Suprapubic skin (tissue), 4 donors: ENCODE measurements around the gene MRPL40.

Experiments
- EP300 ChIP-seq: sonication (generic); formaldehyde crosslinking; IDR thresholded peaks from one replicate; pipeline ENCODE4 v1.6.1; 2017; ENCODE audit warnings: antibody characterized with exemption
- POLR2A ChIP-seq, 2 donors: fragments of 450-650 bp; IDR thresholded peaks; one replicate each; pipeline ENCODE4 v1.6.1; 2017; ENCODE audit warnings: antibody characterized with exemption in 2 of 2, mild to moderate bottlenecking in 2 of 2, moderate library complexity in 2 of 2
- POLR2AphosphoS5 ChIP-seq, 3 donors: sonication (generic); formaldehyde crosslinking; IDR thresholded peaks; one replicate each; pipeline ENCODE4 v1.6.1; 2017; ENCODE audit warnings: antibody characterized with exemption in 3 of 3
- TF ChIP-seq, protein P1 (sequence below), 2 donors: fragments of 200-600 bp in 1 of 2; fragments of 450-650 bp in 1 of 2; sonication (generic) in 1 of 2; IDR thresholded peaks; one replicate each; pipeline ENCODE4 v1.5.1; 2016 to 2019; ENCODE audit warnings: antibody characterized with exemption in 2 of 2, mild to moderate bottlenecking in 1 of 2, moderate library complexity in 1 of 2

DNA sequence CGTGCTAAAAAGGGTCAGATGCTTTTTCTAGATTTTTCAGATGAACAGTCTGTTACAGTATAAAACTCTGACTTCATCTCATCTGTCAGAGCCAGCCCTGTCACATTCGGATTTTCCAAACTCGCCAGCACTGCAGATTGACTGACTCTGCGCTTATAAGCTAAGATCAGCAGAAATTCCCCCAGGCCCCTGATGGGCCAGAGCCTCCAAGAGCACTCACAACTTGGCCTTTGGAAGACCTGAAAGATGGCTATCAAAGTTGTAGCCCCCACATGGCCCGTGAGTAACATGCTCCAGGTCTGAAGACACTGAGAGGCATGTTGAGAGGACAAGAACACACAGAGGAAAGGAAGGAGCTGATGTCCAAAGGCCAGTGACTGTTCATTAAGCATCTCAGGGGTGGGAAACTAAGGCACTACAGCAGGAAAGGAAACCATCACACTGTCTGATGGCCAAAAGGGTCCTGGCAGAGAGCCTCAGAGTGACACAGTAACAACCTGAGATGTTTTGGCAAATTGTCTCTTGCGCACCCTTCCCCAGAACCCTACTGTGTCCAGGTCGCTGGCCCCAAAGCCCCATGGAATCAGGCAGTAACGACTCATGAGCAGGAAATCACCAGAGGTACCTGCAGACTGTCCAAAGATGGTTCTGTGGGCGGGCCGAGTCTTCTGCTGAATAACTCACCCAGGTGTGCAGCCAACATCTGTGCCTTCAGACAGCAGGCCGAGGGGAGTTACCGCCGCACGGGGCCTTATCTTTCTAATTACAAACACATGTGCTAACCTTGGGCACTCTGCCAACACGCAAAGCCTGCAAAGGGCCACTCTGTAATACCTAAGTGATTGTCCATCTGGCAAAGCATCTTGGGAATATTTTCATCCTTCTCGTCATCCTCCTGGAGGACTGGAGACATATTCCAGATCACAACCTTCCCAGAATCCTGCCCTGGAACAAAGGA is 24.4 kb upstream of the MRPL40 start:
- TF ChIP-seq, protein P1, sequence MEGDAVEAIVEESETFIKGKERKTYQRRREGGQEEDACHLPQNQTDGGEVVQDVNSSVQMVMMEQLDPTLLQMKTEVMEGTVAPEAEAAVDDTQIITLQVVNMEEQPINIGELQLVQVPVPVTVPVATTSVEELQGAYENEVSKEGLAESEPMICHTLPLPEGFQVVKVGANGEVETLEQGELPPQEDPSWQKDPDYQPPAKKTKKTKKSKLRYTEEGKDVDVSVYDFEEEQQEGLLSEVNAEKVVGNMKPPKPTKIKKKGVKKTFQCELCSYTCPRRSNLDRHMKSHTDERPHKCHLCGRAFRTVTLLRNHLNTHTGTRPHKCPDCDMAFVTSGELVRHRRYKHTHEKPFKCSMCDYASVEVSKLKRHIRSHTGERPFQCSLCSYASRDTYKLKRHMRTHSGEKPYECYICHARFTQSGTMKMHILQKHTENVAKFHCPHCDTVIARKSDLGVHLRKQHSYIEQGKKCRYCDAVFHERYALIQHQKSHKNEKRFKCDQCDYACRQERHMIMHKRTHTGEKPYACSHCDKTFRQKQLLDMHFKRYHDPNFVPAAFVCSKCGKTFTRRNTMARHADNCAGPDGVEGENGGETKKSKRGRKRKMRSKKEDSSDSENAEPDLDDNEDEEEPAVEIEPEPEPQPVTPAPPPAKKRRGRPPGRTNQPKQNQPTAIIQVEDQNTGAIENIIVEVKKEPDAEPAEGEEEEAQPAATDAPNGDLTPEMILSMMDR (IDR thresholded peaks at IDR 0.05) = no peak
- TF ChIP-seq POLR2AphosphoS5 (IDR thresholded peaks at IDR 0.05) = no peak
- no peak for TF ChIP-seq POLR2A (IDR thresholded peaks at IDR 0.05)
- TF ChIP-seq EP300 = no peak
